IMR-90 (cell line): ENCODE results near the gene DICER1.

Experiments used
- FOS ChIP-seq: fragments of 150-350 bp; IDR thresholded peaks from 2 replicates; pipeline ENCODE4 v1.6.1; 2016; ENCODE audit warnings: low read depth, low read length
- POLR2A ChIP-seq: IDR thresholded peaks from 2 replicates; pipeline ENCODE4 v1.6.1; 2012; ENCODE audit warnings: mild to moderate bottlenecking, low read depth, low read length

GRCh38 chr14:95196268-95196667, 38.9 kb upstream of the DICER1 start:
- TF ChIP-seq POLR2A (no peak), FOS (no peak)
